ENCODE data around the gene PTER. TPM values are rescaled to one million over a fixed set of nuclear protein-coding genes. Genes with fewer than 3 reads are reported as not detected.

PTER gene
- total and polyA plus RNA-seq, 10 of the 15 experiments (the other 5 are each of a cell fraction or from before 2014, with no cell fraction given): 16.0 to 31.2 (median 23.1) TPM

GRCh38 chr10:16439295-16439694, 2.5 kb downstream of the PTER start:
- no TSS peak for BruUV-seq (replicated peaks)
- in situ Hi-C loops (cut with MboI) (loop anchor here (25.0 kb wide), 1 partner anchor 1277 kb away; the partner anchor contains the start of gene NMT2), intact Hi-C loops (cut with micrococcal nuclease; ENCODE audit: unreplicated experiment) (loop anchor here (5.0 to 10.0 kb wide), 2 partner anchors 336 to 378 kb away; partner anchors contain the start of gene RSU1)
- Histone ChIP-seq H2AFZ (ENCODE audit: control insufficient read depth, low read depth, low read length) (no peak overlapping the region), H3K9me3 (replicated peaks; ENCODE audit: control insufficient read depth, insufficient read depth, low read length) (no peaks in the 10 kb centered on the region), H3K4me1 (ENCODE audit: control insufficient read depth, insufficient read depth, low read length) (peaks cover 20% of the 10 kb centered on the region), H3K27me3 (replicated peaks in 1 of 2; ENCODE audit: control insufficient read depth in 2 of 2, insufficient read depth in 2 of 2, low read length in 1 of 2) (no peaks in the 10 kb centered on the region), H3K4me2 (ENCODE audit: control insufficient read depth, insufficient read depth) (peak overlapping the region; percentile 69), H3K27ac (ENCODE audit: control insufficient read depth, insufficient read depth) (no peak overlapping the region), H3K79me2 (ENCODE audit: control insufficient read depth, insufficient read depth, low read length) (peaks cover 33% of the 10 kb centered on the region), H4K20me1 (ENCODE audit: control insufficient read depth, insufficient read depth) (no peaks in the 10 kb centered on the region; the same call in 1 of the 2 replicates), H3K36me3 (ENCODE audit: control insufficient read depth in 2 of 2, insufficient read depth in 2 of 2, low read length in 1 of 2) (peaks cover 0 to 2% of the 10 kb centered on the region in 2 experiments; a peak in 1 of 4 replicates), H3K4me3 (peak overlapping the region; percentile 44; the same call in 1 of the 2 replicates), H3K9ac (ENCODE audit: control insufficient read depth, insufficient read depth, low read length) (0 out of 2 replicates have a peak overlapping the region, but pooled peaks have one; percentile 20)
- 78% methylated on average over 1 of the region's 1 CpG for WGBS (ENCODE audit: insufficient coverage, insufficient replicate concordance, low lambda C conversion rate, missing lambda C conversion rate)
- SMC1A ChIA-PET (ENCODE audit: uncharacterized antibody, unreplicated experiment): interaction anchor here (0.9 to 1.2 kb wide), 2 partner anchors 11 to 37 kb away, joined by 3 read pairs; no protein-coding TSS in a partner anchor
- no peak for ATAC-seq
- RAD21 ChIA-PET (ENCODE audit: unreplicated experiment): no interaction called here
- no peak for FAIRE-seq
- CTCF ChIA-PET: interaction anchor here (0.6 to 1.0 kb wide), 2 partner anchors 41 to 51 kb away, joined by 3 to 4 read pairs; no protein-coding TSS in a partner anchor
- POLR2A ChIA-PET: interaction anchor here (0.7 to 0.9 kb wide), 2 partner anchors 37 to 356 kb away, joined by 3 read pairs; no protein-coding TSS in a partner anchor
- no peak for DNase-seq (ENCODE audit: low read depth, low spot score)
- no peak for TF ChIP-seq NBN (IDR thresholded peaks at IDR 0.05)
- no peak for TF ChIP-seq ZBTB33 (IDR thresholded peaks at IDR 0.05)
- TF ChIP-seq TCF12 (IDR thresholded peaks at IDR 0.05; ENCODE audit: low read depth, low read length): no peak
- no peak for TF ChIP-seq CHD1 (IDR thresholded peaks at IDR 0.05; ENCODE audit: low read depth, low read length)
- no peak for TF ChIP-seq HCFC1 (IDR thresholded peaks at IDR 0.05; ENCODE audit: low read length)
- TF ChIP-seq SIX5 (IDR thresholded peaks at IDR 0.05; ENCODE audit: low read depth, low read length, severe bottlenecking): no peak
- no peak for TF ChIP-seq FOS (IDR thresholded peaks at IDR 0.05; ENCODE audit: borderline replicate concordance, extremely low read depth, insufficient read length)
- no peak for TF ChIP-seq ZNF217 (IDR thresholded peaks at IDR 0.05)
- TF ChIP-seq IKZF1 (conservative IDR thresholded peaks at IDR 0.05): no peak
- TF ChIP-seq E2F8 (IDR thresholded peaks at IDR 0.05; ENCODE audit: low read depth, partially characterized antibody): no peak
- TF ChIP-seq SUZ12 (IDR thresholded peaks at IDR 0.05; ENCODE audit: unreplicated experiment): no peak
- TF ChIP-seq ASH2L (IDR thresholded peaks at IDR 0.05; ENCODE audit: borderline replicate concordance, low read depth): no peak
- TF ChIP-seq MTA2 (IDR thresholded peaks at IDR 0.05; ENCODE audit: low read depth): no peak
- no peak for TF ChIP-seq ZNF207 (IDR thresholded peaks at IDR 0.05; ENCODE audit: borderline replicate concordance)
- no peak for TF ChIP-seq CUX1 (IDR thresholded peaks at IDR 0.05; ENCODE audit: insufficient replicate concordance, low read depth, low read length)
